Testis (tissue), 2 donors: ENCODE data around the gene SLC30A4.

Experiments
- CTCF ChIP-seq, 3 experiments: fragments of 450-650 bp in 2 of 3; fragments of 200-600 bp in 1 of 3; sonication (generic) in 1 of 3; IDR thresholded peaks; one replicate each; pipeline ENCODE4 v1.5.1; 2016 to 2019; ENCODE audit warnings: antibody characterized with exemption in 3 of 3, mild to moderate bottlenecking in 2 of 3, moderate library complexity in 1 of 3
- POLR2A ChIP-seq: fragments of 450-650 bp; IDR thresholded peaks from one replicate; pipeline ENCODE4 v1.6.1; 2017; ENCODE audit warnings: antibody characterized with exemption, mild to moderate bottlenecking, moderate library complexity

- no peak for TF ChIP-seq CTCF (IDR thresholded peaks at IDR 0.05)
- TF ChIP-seq POLR2A, result no peak
Measured at GRCh38 chr15:45548753-45549520, 26.4 kb upstream of the SLC30A4 start.
